Stimulated activated CD4-positive, alpha-beta T cell treated with anti-CD3 and anti-CD28 coated beads, Interleukin-12 subunit alpha, Interleukin-12 subunit beta, amount 100 ng/mL, for 48 hours (primary cell): ENCODE results near the gene KLRC4.
"Not testable (repeated sequence)": the region's sequence is repeated elsewhere in the genome, so short reads cannot be mapped to it uniquely, and the experiment has no call there.

Source experiments
- DNase-seq, 3 donors: peaks; one replicate each; pipeline ENCODE4 v3.0.0-alpha.2; 2020; ENCODE audit warnings: low read depth in 2 of 3, low spot score in 1 of 3

Gene KLRC4

GRCh38 chr12:10398168-10398567 lies 11.4 kb downstream of the KLRC4 start:
- DNase-seq, result no peak

GRCh38 chr12:10397296-10397695 lies 12.3 kb downstream of the KLRC4 start:
- DNase-seq, result no peak

- DNase-seq, result not testable (repeated sequence)
Observed at GRCh38 chr12:10396176-10396575, 13.4 kb downstream of the KLRC4 start.

GRCh38 chr12:10395390-10395998 lies 14.1 kb downstream of the KLRC4 start:
- no peak for DNase-seq

- DNase-seq, result not testable (repeated sequence)
Observed at GRCh38 chr12:10394531-10395152, 14.9 kb downstream of the KLRC4 start.

- no peak for DNase-seq
Observed at GRCh38 chr12:10393291-10393690, 16.3 kb downstream of the KLRC4 start.

- no peak for DNase-seq
Observed at GRCh38 chr12:10392394-10392930, 17.1 kb downstream of the KLRC4 start.

- not testable (repeated sequence) for DNase-seq
Observed at GRCh38 chr12:10390991-10391390, 18.6 kb downstream of the KLRC4 start.

GRCh38 chr12:10389904-10390303 lies 19.7 kb downstream of the KLRC4 start, which contains the start of gene KLRK1:
KLRK1 (minus strand) TSS chr12:10390041; CDS start chr12:10388810, 1,231 bp downstream.
- DNase-seq, result no peak

- no peak for DNase-seq
Observed at GRCh38 chr12:10388624-10389413, 20.7 kb downstream of the KLRC4 start.

GRCh38 chr12:10387498-10387897 lies 22.1 kb downstream of the KLRC4 start:
- DNase-seq, result not testable (repeated sequence)

- DNase-seq, result no peak
Observed at GRCh38 chr12:10386857-10387256, 22.7 kb downstream of the KLRC4 start.

- DNase-seq, result no peak
Observed at GRCh38 chr12:10385166-10385613, 24.4 kb downstream of the KLRC4 start.

GRCh38 chr12:10384191-10384590 lies 25.4 kb downstream of the KLRC4 start:
- no peak for DNase-seq

- no peak for DNase-seq
Observed at GRCh38 chr12:10381928-10382628, 27.5 kb downstream of the KLRC4 start.

- DNase-seq, result not testable (repeated sequence)
Observed at GRCh38 chr12:10378737-10379136, 30.8 kb downstream of the KLRC4 start.

- DNase-seq, result no peak
Observed at GRCh38 chr12:10374624-10375018, 34.9 kb downstream of the KLRC4 start.

- no peak for DNase-seq
Observed at GRCh38 chr12:10372559-10372958, 37.0 kb downstream of the KLRC4 start.

- not testable (repeated sequence) for DNase-seq
Observed at GRCh38 chr12:10371893-10372535, 37.5 kb downstream of the KLRC4 start.

- DNase-seq, result no peak
Observed at GRCh38 chr12:10369557-10370415, 39.8 kb downstream of the KLRC4 start.
